GM10248 (cell line): ENCODE results near the gene SART3.
"Not testable (repeated sequence)": the region's sequence is repeated elsewhere in the genome, so short reads cannot be mapped to it uniquely, and the experiment has no call there.

Source experiments
- CTCF ChIA-PET: fragments of 300-600 bp; sonication (Branson Sonifier 250); formaldehyde crosslinking; extraction: SDS; loops from one replicate; lab custom pipeline; 2021; ENCODE audit warnings: antibody characterized with exemption; lab: Yijun Ruan, JAX
- POLR2A ChIA-PET: fragments of 350-650 bp; sonication (Branson Sonifier 250); formaldehyde crosslinking; extraction: SDS; loops from one replicate; lab custom pipeline; 2020; ENCODE audit warnings: antibody characterized with exemption; lab: Yijun Ruan, JAX
- DNase-seq: peaks from one replicate; pipeline ENCODE4 v3.0.0; 2012; ENCODE audit errors: extremely low spot score
- CTCF ChIP-seq: IDR thresholded peaks from 2 replicates; pipeline ENCODE4 v1.5.1; 2012; ENCODE audit warnings: mild to moderate bottlenecking, low read depth; ENCODE audit errors: extremely low read depth, missing control alignments, control extremely low read depth

Gene SART3

GRCh38 chr12:108580531-108580930 is 19.6 kb upstream of the SART3 start:
- TF ChIP-seq CTCF, result no peak
- no peak for DNase-seq
- POLR2A ChIA-PET, result no interaction called here
- CTCF ChIA-PET, result no interaction called here

GRCh38 chr12:108578813-108579212 is 17.8 kb upstream of the SART3 start:
- ChIA-PET CTCF (interaction anchor here (0.8 to 22.9 kb wide), 4 partner anchors 8 to 39 kb away, joined by 3 to 543 read pairs (median 5); no protein-coding TSS in a partner anchor), POLR2A (no interaction called here)
- no peak for TF ChIP-seq CTCF
- DNase-seq, result no peak

- ChIA-PET POLR2A (no interaction called here), CTCF (interaction anchor here (1.8 to 22.9 kb wide), 2 partner anchors 8 to 37 kb away, joined by 5 to 543 read pairs; no protein-coding TSS in a partner anchor)
- no peak for DNase-seq
- TF ChIP-seq CTCF, result no peak
Observed at GRCh38 chr12:108578264-108578663, 17.3 kb upstream of the SART3 start.

GRCh38 chr12:108577458-108577857 is 16.5 kb upstream of the SART3 start:
- no peak for DNase-seq
- ChIA-PET CTCF (interaction anchor here (1.1 to 22.9 kb wide), 6 partner anchors 9 to 58 kb away, joined by 3 to 543 read pairs (median 6); no protein-coding TSS in a partner anchor), POLR2A (no interaction called here)
- no peak for TF ChIP-seq CTCF

GRCh38 chr12:108576660-108577234 is 15.8 kb upstream of the SART3 start:
- no peak for TF ChIP-seq CTCF
- CTCF ChIA-PET, result interaction anchor here (1.1 to 22.9 kb wide), 7 partner anchors 8 to 59 kb away, joined by 3 to 543 read pairs (median 5); no protein-coding TSS in a partner anchor
- no peak for DNase-seq
- POLR2A ChIA-PET, result no interaction called here

GRCh38 chr12:108575199-108575912 is 14.4 kb upstream of the SART3 start:
- no peak for TF ChIP-seq CTCF
- POLR2A ChIA-PET, result no interaction called here
- no peak for DNase-seq
- CTCF ChIA-PET, result interaction anchor here (1.2 to 22.9 kb wide), 5 partner anchors 9 to 57 kb away, joined by 3 to 543 read pairs (median 4); partner anchors contain the start of gene ISCU

GRCh38 chr12:108574276-108574675 is 13.3 kb upstream of the SART3 start:
- POLR2A ChIA-PET, DNase-seq: not testable (repeated sequence)
- CTCF ChIA-PET, result interaction anchor here (1.6 to 22.9 kb wide), 2 partner anchors 13 to 41 kb away, joined by 4 to 543 read pairs; partner anchors contain the start of gene SART3
